DLD1 (cell line): ENCODE data around the gene NKAIN2.
"Not testable (repeated sequence)": the region's sequence is repeated elsewhere in the genome, so short reads cannot be mapped to it uniquely, and the experiment has no call there.

Experiments used
- in situ Hi-C: cut with HindIII; loops from 2 replicates; pipeline ENCODE4 v1.10.0; 2017; ENCODE audit warnings: low sequenced_read_pairs

The NKAIN2 gene

DNA sequence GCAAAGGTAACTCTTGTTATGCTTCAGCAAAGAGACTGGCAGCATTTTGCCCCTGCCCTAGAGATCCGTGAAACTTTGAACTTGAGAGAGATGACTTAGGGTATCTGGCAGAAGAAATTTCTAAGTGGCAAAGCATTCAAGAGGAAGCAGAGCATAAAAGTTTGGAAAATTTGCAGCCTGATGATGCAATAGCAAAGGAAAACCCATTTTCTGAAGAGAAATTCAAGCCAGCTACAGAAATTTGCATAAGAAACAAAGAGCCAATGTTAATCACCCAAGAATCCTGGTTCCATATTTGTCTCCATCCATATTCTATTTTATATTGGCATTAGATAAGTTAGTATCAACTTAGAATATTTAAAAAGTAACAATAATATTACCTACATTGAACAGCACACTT lies 934.1 kb downstream of the NKAIN2 start:
- in situ Hi-C loops = not testable (repeated sequence)

DNA sequence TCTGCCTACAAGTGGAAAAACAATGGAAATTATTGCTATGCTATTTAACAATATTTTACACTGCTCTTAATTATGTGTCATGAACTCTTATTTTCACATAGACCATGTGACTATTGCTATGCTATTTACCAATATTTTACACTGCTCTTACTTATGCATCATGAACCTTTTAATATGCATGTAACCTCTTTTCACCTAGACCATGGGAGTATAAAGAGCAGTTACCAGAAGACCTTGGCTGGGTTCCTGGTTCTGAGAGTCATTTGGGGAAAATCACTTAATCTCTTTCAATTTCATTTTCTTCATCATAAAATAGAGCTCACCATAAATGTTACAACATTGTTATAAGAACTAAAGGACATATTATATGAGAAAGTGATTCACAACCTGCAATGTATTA lies 934.8 kb downstream of the NKAIN2 start:
- in situ Hi-C loops = no loop called here

DNA sequence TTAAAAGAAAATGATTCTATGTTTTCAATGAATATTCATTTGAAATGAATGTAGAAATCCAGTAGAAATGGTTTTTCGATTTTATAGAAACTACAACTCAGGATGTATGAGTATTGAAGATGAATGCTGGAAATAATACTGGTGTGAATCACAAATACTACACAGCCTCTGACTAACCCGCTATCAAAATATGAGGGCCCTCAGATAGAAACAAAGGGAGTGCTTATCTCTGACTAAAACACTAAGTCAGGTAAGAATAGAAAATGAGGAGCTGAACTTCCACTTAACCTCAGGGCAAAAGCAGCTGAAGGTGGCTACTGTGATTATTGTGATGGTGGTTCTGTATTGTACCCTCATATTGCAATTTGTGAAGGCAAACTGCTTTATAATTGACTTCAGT lies 937.7 kb downstream of the NKAIN2 start:
- in situ Hi-C loops = no loop called here

DNA sequence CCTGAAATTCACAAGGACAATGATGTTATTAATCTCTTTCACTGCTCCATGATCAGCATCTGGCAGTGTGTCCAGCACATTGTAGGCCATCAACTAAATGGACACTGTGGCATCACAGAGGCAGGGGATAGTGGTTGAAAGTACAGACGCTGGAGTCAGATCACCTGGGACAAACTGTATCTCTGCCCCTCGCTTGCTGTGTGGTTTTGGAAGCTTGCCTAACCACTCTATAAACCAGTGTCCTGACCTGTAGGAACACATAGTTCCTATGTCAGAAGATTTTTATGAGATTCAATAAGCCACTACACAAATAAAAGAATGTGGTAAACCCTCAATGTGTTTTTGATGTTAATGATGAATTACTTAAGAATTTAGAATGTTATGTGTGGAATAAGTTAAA lies 939.3 kb downstream of the NKAIN2 start:
- in situ Hi-C loops = no loop called here

DNA sequence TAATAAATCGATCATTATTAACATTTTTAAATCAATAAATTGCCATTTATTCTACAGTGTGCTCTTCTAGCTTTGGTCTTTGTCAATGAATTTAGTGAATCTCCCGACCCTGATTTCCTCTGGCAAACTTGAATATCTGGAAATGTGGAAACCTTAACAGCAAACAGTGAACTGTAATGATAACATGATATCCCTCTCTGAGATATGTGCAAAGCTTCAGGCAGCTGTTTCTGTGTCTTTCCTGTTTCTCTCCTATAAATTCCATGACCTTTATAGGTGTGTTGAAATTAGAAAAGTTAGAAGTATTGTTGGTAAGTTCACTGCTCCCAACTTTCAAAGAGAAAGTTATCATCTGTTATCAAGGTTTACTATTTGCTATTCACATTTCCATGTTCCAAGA lies 939.8 kb downstream of the NKAIN2 start:
- in situ Hi-C loops = no loop called here

DNA sequence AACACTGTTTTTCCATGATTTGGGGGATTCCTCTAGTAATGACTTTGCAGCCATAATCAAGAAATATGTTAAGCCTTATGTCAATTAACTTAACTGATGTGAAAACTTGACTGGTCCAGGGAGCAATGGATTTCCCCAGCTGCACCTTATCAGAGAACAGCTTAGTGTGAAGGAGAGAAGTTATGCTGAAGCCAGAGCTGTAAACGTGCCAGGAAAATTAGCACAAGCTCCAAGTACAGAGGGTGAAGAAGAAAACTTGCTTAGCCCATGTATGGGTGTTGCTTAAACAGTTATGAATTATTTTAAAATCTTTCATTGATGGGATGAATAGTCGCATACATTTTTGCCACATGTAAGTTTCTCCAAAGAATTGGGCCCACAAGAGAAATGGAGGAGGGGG lies 943.7 kb downstream of the NKAIN2 start:
- in situ Hi-C loops = no loop called here

DNA sequence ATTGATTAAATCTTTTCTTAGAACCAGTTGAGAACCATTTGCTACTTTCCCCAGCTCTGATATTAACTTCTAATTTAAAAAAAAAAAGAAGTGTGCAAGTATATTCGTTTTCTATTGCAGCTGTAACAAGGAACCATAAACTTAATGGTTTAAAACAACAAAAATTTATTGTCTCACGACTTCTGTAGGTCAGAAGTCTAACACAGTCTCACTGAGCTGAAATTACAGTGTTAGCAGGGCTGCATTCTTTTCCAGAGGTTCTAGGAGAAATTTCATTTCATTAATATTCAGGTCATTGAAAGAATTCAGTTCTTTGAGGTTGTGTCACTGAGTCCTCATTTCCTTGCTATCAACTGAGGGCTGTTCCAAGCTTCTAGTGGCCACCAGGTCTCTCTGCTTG lies 945.1 kb downstream of the NKAIN2 start:
- in situ Hi-C loops = no loop called here

DNA sequence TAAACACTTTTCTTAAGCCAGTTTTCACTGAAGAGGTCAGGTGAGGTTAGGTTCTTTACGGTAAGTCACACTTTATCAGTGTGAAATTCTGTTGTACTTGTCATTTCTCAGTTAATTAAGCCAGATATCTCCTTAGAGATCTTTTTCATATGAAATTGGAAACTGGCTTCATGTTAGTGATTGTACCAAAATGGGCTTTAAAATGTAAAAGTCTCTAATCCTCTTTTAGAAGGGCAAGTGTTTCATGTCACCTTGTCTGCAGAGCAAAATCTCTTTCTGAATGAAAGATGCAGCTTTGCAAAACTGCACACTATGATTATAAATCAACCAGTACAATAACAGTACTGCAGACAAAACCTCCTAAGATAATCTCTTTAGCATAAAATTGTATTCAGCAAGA lies 949.3 kb downstream of the NKAIN2 start:
- in situ Hi-C loops = no loop called here

DNA sequence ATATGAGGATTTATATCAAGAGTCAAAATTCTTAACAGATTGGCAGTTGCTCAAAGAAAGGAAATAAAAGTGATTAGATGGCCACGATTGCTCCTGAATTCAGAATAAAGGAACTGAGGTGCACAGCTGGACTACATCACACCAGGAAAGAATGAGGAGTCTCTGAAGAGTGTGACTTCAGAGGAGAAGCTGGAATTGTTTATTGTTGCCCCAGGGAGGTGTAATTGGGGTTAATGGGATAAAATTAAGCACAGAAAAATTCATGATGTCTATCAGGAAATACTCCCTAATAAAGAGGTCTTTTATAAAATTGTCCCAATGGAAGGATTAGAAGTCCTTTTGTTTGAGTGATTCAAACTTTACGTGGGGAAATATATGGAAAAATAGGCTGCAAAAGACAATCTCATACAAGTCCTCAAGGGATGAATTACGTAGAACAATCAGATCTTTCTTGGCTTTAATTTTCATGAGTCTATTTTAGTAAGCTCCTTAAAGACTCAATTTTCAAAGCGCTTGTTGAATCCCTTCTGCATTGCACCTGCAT lies 950.0 kb downstream of the NKAIN2 start:
- in situ Hi-C loops = no loop called here

DNA sequence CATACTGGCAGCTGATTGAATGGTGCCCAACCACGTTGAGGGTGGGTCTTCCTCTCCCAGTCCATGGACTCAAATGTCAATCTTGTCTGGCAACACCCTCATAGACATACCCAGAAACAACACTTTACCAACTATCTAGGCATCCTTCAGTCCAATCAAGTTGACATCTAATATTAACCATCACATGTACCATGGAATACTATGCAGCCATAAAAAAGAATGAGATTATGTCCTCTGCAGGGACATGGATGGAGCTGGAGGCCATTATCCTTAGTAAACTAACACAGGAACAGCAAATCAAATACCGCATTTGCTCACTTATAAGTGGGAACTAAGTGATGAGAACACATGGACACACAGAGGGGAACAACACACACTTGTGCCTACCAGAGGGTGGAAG lies 951.7 kb downstream of the NKAIN2 start:
- in situ Hi-C loops = no loop called here

DNA sequence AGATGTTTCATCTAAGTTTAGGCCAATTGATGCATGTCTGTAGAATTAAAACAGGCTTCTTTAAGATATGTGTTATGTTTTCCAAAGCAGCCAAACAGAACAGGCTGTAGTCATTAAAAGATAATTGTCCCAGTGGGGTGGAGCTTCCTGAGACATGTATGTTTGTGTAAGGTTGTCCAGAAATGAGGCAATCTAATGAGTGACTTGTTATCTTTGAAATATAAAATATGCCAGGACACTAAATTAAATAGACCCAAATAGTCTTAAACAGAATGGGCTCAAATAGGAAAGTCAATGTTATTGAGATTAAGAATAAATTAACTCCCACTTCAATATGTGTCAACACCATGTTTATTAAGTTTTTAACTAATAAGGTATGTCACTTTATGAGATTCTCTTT lies 953.9 kb downstream of the NKAIN2 start:
- in situ Hi-C loops = no loop called here

DNA sequence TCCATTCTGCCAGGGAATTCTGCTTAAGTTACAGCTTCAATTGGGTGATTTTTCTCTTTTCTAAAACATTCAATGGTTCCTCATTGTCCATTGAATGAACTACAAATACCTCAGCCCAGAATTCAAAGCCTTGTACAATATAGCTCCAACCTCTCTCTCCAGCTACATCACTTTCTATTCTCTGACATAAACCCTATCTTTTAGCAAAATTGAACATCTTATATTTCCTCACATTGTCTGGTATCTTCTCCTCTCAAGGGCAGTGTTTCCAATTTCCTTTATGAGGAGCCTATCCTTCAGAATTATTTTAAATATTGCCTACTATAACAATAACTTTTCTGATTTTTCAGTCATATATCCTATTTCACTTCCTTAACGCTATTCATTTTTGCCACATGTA lies 955.0 kb downstream of the NKAIN2 start:
- in situ Hi-C loops = no loop called here

DNA sequence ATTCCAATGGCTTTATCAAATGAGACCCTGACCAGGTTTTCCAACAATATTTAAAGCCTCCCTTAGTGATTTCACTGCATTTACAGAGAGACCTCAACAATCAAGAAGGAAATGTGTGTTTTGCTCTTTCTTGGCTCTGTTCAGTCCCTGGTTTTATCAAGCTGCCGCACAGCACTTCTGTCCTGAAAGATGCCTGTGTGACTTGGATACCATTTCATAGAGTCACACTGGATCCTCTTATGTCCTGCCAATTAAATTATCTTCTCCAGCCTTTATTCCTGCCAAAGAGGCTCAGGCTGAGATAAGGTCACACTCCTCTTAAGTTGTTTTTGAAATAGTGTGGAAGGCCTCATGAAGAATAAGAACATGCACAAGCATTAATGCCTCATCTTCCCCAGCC lies 961.6 kb downstream of the NKAIN2 start:
- in situ Hi-C loops = no loop called here

DNA sequence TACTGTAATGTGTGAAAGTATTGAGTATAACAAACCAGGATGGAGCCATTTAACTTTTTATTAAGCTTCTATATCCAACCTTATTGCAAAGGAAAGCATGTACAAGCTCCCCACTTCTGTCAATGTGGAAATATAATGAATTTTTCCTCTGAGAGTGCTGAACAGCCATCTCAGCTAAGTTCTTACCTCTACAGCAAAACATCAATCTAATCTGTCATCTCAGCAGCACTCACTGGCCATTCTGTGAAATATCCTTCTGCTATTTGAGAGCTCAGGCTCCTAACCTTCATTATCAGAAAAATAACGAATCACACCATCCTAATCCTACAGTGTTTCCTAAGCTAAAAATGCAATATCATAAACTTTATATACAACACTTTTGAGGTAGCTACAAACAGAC lies 964.6 kb downstream of the NKAIN2 start:
- in situ Hi-C loops = no loop called here

DNA sequence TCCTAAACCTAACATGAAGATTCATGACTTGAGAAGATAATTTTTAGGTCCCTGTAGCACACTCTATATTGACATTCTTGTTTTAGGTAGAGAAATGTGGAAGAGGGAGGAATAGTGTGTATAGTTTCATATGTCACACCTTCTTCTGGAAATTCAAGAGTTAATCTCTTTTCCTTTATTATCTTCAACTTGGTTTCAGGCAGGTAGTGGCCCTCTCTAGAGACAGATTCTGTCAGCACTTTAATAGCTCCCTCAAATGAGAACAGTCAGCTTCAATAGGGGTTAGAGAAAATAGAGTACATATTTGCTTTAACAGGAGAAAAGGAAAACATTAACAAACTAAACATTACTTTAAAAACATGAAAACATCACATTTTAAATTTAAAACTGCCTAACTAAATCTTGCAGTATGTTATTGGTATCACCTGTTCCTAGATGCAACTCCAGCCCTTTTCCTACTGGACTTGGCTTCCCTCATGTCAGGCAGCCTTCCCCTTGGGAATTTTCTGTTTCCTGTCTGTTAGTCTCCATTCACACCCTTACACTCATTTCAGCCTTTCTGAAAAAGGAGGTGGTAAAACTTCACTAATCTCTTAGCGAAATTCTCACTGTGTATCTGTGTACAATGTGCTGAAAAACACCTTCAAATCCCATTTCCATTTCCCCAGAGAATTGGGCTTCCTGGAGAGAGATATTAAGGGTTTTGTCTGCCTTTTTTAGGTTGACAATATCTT lies 966.3 kb downstream of the NKAIN2 start:
- in situ Hi-C loops = no loop called here

DNA sequence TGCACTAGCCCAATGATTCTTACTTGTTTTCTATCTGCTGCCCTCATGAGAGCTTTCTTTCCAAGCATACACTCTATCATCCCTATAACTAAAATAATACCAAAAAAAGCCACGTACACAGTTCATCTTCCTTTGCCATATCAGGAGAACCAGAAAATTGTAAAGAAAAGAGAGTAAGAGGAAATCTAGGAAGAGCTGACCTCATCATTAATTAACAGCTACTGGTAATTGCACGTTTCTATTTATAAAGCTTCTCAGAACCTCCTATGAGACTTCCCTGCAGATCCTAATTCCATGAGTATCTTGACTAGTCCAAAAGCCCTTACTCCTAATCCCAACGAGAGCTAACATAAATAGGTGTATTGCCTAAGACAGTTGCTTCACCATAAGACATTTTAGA lies 967.1 kb downstream of the NKAIN2 start:
- in situ Hi-C loops = no loop called here

DNA sequence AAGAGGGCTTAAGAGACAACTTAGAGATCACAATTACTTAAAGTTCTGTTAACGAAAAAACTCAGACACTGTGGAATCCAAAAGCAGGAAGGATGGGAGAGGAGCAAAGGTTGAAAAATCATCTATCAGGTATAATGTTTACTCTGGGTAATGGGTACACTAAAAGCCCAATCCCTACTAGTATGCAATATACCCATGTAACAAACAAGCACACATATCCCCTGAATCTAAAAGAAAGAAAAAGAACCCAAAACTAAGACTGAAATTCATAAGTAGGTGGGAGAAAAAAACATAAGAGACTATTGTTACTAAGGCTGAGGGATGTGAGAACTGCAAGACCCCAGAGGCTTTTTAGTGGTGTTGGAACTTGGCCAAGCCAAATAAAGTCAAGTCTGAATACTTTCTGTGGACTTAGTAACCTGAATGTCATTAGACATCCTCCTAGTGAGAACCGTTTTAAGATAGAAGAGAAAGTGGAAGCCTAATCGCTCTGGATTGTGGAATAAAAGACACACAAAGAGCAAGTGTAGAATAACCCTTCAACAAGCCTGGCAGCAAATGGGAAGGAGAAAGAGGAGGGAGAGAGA lies 969.2 kb downstream of the NKAIN2 start:
- in situ Hi-C loops = no loop called here

DNA sequence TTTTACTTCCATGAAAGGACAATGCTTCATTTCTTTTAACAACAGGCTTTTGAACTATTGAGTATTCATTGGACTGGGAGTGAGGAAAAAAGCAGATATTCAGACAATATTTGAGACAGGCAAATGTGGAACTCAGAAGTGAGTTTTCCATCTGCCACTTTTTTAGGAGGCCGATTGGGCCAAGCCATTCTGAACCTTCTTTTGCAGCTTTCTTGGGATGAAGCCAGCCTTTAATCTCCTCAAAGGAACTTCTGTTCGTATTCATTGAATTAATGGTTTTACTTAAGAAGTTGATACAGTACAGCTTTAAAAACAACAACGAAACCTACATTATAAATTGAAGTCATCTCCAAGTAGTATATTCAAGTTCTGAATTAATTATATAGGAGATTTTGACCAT lies 971.5 kb downstream of the NKAIN2 start:
- in situ Hi-C loops = no loop called here

DNA sequence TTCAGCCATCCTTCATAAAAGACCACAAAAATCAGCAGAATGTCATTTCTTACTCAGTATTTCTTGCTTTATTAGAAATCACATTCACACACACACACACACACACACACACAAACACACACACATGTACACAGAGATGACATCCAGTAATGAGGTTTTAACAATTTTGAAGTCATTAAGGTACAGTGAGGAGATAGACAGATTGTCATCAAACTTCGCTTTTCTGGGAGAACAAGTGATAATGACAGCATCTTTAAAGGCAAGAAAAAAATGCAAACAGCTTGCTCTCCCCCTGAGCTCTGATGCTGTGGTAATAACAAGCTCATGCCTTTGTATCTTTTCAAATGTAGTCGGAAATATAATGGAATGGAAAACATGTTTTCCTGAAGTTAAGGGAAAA lies 974.2 kb downstream of the NKAIN2 start:
- in situ Hi-C loops = no loop called here

DNA sequence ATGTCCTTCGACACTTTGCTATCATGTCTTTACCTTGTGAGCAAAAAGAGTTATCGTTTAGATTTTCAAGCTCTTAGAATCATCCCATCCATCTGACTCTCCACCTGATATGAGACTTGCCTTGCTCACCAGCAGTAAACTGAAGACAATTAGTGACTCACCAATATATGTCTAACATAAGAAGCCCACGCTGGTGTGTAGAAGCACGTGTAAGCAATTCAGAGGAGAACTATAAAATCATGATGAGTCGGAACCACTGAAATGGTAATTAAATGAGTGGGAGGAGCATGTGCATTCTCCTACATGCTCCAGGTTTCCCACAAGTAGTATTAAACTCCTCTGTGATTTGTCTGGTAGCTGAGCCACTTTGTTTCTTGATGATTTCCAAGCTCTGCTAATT lies 977.0 kb downstream of the NKAIN2 start:
- in situ Hi-C loops = no loop called here

DNA sequence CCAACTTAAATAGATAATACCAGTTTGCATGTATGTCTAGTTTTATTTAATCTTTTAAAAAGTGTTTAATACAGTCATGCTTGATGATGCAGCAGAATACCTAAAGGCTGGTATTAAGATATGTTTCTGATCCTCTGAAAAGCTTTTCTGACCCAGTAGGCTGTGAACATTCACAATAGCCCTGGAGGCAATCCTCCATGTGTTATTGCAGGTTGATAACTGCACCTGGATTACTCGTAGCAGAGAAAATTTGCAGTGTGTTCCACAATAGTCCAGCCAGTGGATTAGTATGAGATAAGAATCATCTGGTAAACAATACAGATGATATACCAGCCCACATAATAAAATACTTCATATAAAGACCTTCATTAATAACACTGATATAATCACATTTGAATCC lies 979.7 kb downstream of the NKAIN2 start:
- in situ Hi-C loops = no loop called here

DNA sequence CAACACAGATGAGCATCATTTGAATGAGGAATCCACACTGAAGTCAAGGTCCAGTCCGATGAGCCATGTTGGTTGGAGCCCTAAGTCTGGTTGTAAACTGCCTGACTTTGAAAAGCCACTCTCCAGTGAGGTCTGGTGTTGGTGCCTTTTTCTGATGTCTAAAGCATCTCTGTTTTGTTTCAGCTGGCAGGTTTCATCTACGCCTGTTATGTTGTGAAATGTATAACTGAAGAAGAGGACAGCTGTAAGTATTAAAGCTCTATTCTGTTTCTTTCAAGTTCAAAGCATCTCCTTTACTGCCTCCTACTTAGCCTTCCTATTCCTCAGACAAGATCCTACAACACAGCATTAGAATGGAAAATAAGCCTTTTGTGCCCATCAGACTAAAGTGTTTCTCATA lies 987.5 kb downstream of the NKAIN2 start:
- in situ Hi-C loops = no loop called here

DNA sequence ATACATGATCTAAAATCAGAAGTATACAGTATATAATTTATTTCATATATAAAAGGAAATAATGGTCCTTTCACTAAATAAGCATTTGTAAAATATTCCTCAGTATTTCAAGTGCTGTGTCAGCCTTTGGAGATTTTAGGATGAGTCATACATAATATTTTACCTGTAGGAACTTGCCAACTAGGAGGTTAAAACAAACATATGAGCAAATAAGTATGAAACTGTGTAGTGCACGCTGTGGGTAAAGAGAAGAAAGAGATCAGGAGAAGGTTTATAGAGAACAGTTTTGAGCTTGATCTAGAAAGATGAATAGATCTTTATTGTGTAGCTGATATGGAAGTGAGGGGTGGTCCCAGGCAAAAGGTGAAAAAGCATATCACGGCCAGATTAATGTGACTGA lies 988.7 kb downstream of the NKAIN2 start:
- in situ Hi-C loops = no loop called here
